Measurements from ENCODE around the gene GCNT2.
A peak's percentile ranks its signal among the peaks of the same experiment; 100 is the strongest.
"Not testable (repeated sequence)": the region's sequence is repeated elsewhere in the genome, so short reads cannot be mapped to it uniquely, and the experiment has no call there.

GCNT2 gene

GRCh38 chr6:10521104-10521808, at the start of gene GCNT2:
GCNT2 (plus strand) TSS chr6:10521351; CDS start chr6:10528912, 7,561 bp downstream.
- DNase-seq = no peak

GRCh38 chr6:10472634-10473033, 48.5 kb upstream of the GCNT2 start:
- no peak for DNase-seq

GRCh38 chr6:10478187-10479040, 42.7 kb upstream of the GCNT2 start:
- no peak for DNase-seq

- DNase-seq = no peak
Measured at GRCh38 chr6:10479939-10480700, 41.0 kb upstream of the GCNT2 start.

GRCh38 chr6:10481101-10481500, 40.0 kb upstream of the GCNT2 start:
- DNase-seq = no peak

GRCh38 chr6:10482636-10483257, 38.4 kb upstream of the GCNT2 start:
- no peak for DNase-seq

- no peak for DNase-seq
Measured at GRCh38 chr6:10484912-10485311, 36.2 kb upstream of the GCNT2 start.

GRCh38 chr6:10485406-10485805, 35.7 kb upstream of the GCNT2 start:
- no peak for DNase-seq

GRCh38 chr6:10486215-10486614, 34.9 kb upstream of the GCNT2 start:
- no peak for DNase-seq

- DNase-seq = not testable (repeated sequence)
Measured at GRCh38 chr6:10486944-10487588, 34.1 kb upstream of the GCNT2 start.

GRCh38 chr6:10487668-10488327, 33.4 kb upstream of the GCNT2 start:
- DNase-seq = no peak

- no peak for DNase-seq
Measured at GRCh38 chr6:10491463-10491862, 29.7 kb upstream of the GCNT2 start.

- not testable (repeated sequence) for DNase-seq
Measured at GRCh38 chr6:10491905-10492304, 29.2 kb upstream of the GCNT2 start.

GRCh38 chr6:10495029-10495428, 26.1 kb upstream of the GCNT2 start:
- DNase-seq = no peak

- peak; percentile 22 for DNase-seq
Measured at GRCh38 chr6:10505529-10505928, 15.6 kb upstream of the GCNT2 start.

GRCh38 chr6:10507298-10507697, 13.9 kb upstream of the GCNT2 start:
- DNase-seq = no peak

GRCh38 chr6:10507715-10508114, 13.4 kb upstream of the GCNT2 start:
- DNase-seq = no peak

GRCh38 chr6:10510592-10511367, 10.4 kb upstream of the GCNT2 start:
- peak; percentile 33 for DNase-seq

GRCh38 chr6:10511477-10511876, 9.7 kb upstream of the GCNT2 start:
- no peak for DNase-seq

- DNase-seq = no peak
Measured at GRCh38 chr6:10513544-10513943, 7.6 kb upstream of the GCNT2 start.
